Tongue (tissue), 2 donors: ENCODE measurements around the gene TRABD. TPM values are rescaled to one million over a fixed set of nuclear protein-coding genes. Genes with fewer than 3 reads are reported as not detected.
"Not testable (repeated sequence)": the region's sequence is repeated elsewhere in the genome, so short reads cannot be mapped to it uniquely, and the experiment has no call there.

Experiments used
- DNase-seq: peaks from one replicate; pipeline ENCODE4 v3.0.0-alpha.2; 2015
- total RNA-seq: library from RNA; depleted of rRNA; stranded (reverse); fragments of >200 nt; gene quantifications from one replicate; pipeline ENCODE4 v1.2.3, GENCODE V29; 2014

The TRABD gene
- total RNA-seq, 1 donor from 2014 or later = 18.5 TPM

DNA sequence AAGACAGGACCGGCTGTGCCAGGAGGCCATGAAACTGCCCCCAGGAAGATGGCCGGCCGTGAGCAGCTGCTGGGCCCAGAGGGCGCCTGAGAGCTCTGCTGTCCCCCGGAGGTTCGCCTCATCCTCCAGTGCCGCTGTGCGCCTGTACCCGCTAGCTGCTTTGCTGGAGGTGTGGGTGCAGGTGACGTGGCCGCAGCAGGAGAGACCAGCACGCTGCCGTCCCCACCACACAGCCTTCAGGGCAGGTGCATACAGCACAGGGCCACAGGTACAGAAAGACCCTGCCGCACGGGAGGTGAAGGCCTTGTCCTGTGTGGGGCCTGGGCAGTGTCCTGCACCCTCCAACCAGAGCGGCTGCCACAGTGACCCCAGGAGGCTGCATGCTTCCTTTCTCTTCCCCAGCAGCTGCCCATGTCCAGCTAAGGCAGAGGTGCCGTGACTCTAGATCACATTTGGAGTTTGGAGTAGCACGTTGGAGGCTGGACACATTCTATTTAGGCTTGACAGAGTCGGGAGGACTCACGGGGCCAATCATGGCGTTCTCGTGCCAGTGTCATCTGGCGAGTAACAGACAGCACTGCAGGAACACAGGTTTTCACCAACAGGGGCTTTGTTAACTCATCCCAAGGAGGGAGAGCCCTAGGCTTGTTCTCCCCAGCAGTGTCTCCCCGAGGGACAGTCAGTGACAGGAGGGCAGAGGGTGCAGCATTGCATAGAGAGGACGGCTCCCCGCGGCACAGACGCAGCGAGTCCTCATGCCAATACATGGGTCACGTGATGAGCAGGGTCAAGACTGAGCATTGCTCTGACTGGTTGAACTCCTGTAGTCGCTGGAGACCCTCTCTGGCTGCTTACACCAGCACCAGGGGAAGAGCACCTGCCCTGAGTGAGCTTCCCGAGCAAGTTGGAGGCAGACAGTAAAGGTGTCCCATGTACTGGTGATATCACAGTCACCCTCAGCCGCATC is 33.9 kb upstream of the TRABD start:
- no peak for DNase-seq

DNA sequence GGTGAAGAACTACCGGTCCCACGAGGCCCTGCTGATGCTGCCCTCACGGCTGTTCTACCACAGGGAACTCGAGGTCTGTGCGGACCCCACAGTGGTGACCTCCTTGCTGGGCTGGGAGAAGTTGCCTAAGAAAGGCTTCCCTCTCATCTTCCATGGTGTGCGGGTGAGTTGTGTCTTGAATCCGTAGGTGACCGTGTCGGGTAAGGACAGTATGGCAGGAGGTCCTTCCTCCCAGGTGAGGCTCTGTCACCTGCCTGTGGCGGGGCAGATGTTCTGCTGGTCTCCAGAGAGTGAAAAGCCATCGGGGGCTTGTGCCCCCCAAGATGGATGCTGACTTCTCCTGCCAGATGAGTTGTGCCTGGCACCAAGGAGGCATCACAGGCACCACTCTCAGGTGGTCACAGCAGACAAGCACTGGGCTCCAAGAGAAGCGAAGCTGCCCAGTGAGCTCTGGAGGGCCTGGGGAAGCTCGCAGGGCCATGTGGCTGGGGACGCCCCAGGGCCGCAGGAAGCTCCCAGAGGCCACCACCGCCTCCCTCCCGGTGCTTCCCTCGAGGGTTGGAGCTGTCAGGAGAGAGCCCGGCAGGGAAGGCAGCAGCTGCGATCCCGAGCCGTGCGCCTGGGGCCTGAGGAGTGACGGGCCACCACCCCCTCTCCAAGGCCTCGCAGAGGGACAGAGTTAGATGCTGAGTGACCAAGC is 32.5 kb upstream of the TRABD start:
- DNase-seq = no peak

DNA sequence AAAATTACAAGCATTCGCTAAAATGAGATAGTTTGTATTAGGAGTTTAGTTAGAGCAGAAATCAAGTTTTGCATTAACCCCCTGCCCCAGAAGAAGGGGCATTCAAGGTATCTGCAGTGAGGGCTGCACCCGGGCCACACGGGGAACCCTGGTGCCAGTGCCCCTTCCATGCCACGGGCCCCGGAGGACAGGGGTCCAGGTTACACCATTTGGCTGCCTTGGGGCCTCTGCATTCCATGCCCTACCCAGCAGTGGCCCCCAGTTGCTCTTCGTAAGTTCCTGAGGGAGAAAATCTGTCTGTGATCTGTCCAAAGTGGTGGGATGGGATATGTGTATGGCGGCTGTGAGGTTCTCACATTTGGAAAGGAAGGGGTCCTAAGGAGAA is 32.0 kb upstream of the TRABD start:
- DNase-seq = no peak

DNA sequence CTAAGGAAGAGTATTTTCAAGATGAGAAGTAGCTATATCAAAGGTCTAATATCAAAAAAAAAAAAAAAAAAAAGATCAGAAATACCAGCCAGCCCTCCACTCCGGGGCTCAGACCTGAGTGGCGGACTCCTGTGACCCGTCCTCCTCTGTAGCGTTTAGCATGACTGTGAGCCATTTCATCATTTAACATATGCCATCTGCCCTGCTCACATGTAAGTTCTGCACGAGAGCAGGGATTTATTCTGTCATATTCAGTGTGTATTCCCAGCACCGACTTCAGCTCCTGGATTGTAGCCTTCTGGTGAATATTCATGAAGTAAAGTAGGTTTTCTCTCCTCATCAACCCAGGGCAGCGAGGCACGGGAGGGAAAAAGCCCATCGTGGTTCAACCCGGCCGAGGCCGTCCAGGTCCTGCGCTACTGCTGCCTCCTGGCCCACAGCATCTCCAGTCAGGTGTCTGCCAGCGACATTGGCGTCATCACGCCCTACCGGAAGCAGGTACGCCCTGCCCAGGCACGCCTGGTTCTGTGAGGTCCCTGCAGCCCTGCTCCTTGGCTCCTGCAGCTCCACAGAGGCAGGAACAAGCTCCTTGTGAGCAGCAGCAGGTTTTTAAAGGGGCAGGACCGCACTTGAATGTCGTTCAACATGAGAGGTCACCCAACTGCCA is 27.9 kb upstream of the TRABD start:
- peak; percentile 50 for DNase-seq

DNA sequence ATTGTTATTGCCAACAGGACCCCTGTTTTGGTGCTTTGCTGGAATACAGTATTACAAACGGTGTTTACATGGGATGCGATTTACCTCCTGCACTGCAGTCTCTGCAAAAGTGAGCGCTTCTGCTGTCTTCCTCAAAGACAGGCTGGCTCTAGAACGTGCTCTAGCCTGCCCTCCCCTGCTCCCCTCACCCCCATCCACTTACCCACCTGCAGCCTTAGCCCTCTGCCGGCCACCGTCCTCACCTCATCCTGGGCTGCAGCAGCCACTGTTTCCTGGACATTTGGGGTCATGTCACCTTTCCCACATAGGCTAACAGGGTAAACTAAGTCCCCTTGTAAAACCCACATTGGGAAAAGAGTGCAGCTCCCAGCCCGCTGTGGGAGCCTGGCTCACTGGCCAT is 24.8 kb upstream of the TRABD start:
- DNase-seq = no peak

DNA sequence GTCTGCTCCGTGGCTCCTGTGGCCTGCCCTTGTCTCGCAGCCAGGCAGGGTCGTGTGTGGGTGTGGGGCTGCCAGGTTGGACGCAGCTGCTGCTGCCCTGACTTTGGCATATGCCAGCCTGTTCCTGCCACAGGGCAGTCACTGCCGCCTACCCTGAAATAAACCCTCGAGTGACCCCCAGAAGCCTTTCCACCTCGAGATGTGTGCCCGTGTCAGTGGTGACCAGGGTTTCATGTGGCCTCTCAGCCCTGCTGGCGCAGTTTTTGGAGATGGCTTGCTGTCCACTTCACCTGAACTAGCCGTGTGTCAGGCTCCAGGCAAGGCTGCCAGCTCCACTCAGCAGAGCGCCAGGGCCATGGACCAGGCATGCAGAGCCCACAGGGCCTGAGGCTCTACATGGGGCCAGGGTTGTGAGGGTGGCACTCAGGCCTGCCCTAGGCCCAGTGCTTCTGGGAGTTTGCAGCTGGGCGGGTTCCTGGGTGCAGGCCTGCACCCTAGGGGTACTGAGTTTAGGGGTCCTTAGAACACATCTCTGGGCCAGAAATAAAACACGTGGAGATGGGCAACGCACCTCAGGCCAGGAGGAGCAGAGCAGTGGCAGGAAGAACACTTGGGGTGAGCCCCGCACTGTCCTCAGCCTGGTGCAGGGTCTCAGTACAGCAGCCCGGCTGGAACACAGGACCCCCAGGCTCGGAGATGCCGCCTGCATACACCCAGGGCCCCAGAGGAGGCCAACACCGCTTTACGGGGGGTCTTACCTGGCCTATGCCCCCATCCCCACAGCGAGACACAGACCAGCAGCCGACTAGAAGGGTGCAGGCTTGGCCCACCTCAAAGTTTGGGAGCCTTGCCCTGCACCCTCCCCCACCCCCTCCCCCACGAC is 24.0 kb upstream of the TRABD start:
- DNase-seq = no peak

DNA sequence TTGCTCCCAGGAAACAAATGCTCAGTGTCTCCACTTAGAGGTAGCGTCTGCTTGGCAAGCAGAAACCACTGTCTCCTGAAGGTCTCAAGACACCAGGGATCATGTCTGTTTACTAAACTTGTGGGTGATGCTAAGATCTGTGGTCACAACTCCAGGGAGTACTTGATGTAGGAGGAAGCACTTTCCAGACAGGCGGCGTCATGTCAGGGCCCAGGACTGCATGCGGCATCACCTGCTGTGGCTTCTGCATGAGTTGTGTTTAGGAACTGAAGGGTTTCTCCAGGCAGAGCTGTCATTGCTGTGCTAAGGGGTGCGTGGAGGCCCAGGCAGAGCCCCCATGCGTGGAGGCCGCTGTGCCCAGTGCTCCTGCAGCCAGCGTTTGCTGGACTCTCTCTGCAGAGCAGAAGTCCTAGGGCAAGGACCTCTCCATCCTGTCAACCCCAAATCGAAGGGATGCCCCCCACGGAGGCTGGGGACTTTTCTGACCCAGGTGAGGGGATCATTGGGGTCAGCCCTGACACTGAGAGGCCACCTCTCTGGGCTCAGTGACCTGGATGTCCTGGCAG is 23.2 kb upstream of the TRABD start:
- DNase-seq = no peak

DNA sequence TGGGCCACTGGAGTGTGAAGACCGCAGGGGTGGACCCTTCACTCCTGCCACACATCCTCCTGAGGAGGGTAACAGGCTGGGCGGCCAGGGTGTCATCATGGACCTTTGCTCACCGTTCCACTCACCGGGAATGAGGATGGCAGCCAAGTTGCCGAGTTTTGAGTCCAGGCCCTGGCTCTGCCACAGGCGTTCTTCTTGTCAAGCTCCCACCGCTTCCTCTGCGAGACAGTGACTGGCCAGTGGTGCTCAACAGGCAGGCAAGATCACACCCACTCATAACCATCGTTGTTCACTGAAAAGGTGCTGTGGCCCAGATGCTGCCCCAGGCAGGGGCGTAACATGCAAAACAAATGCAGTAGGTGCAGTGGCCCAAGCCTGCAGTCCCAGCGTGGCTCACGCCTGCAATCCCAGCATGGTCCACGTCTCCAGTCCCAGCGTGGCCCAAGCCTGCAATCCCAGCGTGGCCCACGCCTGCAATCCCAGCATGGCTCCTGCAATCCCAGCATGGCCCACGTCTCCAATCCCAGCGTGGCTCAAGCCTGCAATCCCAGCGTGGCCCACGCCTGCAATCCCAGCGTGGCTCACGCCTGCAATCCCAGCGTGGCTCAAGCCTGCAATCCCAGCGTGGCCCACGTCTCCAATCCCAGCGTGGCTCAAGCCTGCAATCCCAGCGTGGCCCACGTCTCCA is 20.1 kb upstream of the TRABD start:
- DNase-seq = no peak

DNA sequence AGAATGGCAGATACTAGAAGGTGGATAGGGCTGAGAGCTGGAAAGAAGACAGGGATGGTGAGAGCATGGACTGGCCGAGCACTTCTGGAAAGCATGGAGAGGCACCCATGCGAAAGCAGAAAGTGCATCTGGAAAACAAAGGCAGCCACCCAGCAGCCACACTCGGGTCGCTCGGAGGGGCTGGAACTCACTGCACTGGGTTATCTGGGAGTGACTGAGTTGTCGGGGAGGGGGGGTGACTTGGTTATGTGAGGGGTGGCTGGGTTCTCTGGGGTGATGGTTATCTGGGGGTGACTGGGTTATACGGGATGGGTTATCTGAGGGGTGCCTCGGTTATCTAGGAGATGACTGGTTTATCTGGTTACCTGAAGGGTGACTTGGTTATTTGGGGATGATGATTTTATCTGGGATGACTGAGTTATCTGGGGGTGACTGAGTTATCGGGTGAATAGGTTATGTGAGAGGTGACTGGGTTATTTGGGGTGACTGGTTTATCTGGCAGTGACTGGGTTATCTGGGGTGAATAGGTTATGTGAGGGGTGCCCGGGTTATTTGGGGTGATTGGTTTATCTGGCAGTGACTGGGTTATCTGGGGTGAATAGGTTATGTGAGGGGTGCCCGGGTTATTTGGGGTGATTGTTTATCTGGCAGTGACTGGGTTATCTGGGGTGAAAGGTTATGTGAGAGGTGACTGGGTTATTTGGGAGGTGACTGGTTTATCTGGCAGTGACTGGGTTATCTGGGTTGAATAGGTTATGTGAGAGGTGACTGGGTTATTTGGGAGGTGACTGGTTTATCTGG is 17.8 kb upstream of the TRABD start:
- DNase-seq = no peak

DNA sequence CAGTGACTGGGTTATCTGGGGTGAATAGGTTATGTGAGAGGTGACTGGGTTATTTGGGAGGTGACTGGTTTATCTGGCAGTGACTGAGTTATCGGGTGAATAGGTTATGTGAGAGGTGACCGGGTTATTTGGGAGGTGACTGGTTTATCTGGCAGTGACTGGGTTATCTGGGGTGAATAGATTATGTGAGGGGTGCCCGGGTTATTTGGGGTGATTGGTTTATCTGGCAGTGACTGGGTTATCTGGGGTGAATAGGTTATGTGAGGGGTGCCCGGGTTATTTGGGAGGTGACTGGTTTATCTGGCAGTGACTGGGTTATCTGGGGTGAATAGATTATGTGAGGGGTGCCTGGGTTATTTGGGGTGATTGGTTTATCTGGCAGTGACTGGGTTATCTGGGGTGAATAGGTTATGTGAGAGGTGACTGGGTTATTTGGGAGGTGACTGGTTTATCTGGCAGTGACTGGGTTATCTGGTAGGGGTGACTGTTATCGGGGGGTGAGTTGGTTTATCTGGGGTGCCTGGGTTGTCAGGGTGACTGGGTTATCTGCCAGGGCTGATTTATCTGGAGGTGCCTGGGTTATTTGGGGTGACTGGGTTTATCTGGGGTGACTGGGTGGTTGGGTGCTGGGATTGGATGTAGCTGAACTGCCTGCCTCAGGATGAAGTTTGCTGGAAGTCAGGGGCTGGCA is 17.1 kb upstream of the TRABD start:
- not testable (repeated sequence) for DNase-seq

DNA sequence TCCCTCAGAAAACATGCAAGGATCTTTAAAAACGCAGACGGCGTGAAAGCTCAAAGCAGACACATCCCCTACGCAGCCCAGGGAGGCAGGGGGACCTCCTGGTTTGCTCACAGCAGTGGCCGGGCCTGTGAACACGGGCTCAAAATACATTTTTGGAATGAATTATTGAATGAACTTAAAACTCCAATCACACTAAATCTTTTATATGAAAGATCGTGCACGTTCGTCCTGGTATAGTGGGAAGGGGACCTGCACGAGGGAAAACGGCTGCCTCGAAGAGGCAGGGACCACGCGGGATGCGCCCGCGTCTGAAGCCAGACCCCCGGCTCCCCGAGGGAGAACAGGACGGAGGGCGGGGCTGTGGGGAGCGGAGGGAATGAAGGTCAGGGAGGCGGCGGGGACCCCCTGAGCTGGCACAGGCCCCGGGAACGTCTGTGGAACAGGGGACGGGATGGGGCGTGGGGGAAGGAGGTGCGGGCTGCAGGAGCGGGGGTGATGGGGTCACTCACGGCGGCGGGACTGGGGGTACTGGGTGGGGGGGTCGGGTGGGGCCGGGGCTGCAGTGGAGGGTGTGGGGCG is 16.4 kb upstream of the TRABD start:
- peak; percentile 23 for DNase-seq

DNA sequence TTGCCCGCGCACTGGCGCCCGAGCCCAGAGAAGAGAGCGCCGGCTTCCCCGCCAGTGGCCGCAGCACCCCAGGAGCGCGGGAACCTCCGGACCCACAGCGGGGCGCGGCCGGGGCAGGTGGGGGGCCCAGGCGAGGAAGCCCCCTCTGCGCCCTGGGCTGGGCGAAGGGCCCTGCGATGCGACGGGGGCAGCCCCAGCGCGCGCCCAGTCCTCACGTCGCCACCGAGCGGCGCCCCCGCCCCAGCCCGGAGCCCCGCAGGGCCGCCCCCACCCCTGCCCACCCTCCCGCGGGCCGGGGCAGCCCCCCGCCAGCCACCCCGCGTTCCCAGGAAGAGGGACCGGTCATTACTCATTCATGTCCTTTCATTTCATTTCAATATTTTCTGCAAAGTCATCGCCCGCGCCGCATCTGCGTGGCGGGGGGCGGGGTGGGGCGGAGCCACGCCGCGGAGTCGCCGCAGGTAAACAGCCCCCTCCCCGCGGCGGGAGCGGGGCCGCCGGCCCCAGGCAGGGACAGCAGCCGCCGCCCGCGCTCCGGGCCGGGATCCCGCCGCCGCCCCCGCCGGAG is 15.9 kb upstream of the TRABD start:
- peak; percentile 24 for DNase-seq

DNA sequence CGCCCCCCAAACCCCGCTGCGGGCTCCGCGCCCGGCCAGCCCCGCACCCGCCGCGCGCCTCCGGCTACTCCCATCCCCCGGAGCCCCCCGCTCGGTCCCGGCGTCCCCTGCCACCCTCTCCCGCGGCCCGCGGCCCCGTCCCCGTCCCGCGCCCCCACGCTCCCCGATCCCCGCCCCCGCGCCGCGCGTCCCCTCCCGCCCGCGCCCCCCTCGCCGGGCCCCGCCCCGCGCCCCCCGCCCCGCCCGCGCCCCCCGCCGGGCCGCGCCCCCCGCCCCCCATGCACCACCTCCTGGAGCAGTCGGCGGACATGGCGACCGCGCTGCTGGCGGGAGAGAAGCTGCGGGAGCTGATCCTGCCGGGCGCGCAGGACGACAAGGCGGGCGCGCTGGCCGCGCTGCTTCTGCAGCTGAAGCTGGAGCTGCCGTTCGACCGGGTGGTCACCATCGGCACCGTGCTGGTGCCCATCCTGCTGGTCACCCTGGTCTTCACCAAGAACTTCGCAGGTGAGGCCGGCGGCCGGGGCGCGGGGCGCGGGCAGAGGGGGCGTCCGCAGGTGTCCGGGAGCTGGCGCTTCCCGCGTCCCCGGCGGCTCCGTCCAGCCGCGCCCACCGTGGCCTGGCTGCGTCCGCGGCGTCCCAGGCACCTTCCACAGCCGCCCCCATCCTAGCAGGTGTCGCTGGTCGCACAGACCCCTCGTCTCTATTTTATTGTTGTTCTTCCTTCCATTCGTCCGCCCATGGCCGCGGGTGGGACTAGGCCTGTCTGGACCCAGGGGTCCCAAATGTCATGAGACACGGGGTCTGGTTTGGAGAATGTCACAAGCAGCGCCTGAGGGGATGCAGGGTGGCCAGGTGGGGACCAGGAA is 15.0 kb upstream of the TRABD start, which contains the start of gene PANX2:
TSS of gene PANX2 (plus strand) at position 279 of the 866 bp plus-strand sequence. CDS start at position 279, 0 bp downstream.
- DNase-seq = no peak

DNA sequence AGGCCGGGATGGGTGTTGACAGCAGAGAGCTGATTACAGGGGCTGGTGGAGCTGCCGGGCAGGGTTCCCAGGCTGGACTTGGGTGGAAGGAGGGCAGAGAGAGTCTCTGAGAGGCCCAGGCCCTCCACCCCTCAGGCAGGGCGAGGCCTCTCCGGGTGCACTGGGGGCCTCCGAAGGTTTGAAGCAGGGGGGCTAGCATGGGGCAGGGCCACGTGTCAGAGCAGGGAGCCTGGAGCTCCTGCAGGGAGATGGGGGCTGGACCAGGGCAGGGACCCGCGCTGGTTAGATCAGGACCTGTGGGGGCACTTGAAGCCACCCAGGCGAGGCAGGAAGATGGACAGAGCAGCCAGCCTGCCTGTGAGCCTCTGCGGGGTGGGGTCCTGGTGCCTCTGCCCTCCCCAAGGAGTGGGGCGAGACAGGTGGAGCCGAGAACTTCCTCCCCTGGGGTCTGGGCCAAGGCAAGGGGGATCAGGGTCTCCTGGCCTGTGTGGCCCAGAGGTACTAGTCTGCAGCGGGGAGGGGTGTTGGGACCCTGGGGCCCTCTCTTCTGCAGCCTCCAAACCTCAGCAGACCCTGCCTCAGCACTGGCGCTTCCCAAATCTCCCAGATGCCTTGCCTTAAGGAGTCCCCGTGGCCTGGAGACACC is 14.3 kb upstream of the TRABD start:
- no peak for DNase-seq

DNA sequence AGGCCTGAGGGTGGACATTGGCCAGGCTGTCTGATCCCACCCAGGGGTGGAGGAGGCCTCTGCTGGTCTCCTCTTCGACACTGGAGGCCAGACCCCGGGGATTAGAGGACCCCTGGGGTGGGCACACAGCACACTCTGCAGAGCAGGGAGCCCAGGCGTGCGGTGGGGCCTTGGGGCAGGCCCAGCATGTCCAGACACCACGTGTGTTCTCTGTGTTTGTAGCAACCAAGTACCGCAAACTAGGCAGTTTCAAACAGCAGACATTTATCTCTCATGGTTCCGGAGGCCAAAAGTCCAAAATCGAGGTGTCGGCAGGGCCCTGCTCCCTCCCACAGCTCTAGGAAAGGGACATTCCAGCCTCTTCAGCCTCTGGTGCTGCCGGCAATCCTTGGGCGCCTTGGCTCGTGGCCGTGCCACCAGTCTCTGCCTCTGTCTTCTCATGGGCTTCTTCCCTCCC is 13.7 kb upstream of the TRABD start:
- DNase-seq = no peak

DNA sequence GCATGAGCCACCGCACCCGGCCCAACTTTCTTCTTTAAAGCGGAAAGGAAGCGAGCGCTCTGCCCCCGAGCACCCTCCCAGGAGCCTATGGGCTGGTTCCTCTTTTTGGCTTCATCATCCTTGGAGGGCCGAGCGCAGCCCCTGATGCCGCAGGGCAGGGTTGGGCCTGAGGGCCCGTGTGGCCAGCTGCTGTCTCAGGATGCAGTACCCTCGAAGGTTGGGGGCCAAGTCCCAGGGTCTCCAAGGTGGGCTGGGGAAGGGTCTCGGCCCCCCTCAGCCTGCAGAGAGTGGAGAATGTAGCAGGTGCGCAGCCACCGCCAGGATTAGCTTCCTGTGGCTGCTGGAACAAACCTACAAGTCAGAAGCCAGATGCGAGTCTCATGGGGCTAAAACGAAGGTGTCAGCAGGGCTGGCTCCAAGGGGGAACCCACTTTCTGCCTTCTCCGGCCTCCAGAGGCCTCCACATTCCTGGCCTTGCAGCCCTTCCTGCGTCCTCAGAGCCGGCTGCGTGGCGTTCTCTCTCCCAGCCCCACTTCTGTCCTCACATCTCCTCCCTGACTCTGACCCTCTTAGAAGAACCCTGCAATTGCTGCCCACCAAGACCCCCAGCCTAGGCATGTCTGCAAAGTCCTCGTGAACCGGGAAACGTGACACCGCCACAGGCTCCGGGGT is 12.3 kb upstream of the TRABD start:
- no peak for DNase-seq
